ENCODE data around the gene FOXP1. TPM values are rescaled to one million over a fixed set of nuclear protein-coding genes. Genes with fewer than 3 reads are reported as not detected.

FOXP1 gene
- polyA plus RNA-seq (2012; ENCODE audit: insufficient read length, low read depth), result 11.1 TPM

DNA sequence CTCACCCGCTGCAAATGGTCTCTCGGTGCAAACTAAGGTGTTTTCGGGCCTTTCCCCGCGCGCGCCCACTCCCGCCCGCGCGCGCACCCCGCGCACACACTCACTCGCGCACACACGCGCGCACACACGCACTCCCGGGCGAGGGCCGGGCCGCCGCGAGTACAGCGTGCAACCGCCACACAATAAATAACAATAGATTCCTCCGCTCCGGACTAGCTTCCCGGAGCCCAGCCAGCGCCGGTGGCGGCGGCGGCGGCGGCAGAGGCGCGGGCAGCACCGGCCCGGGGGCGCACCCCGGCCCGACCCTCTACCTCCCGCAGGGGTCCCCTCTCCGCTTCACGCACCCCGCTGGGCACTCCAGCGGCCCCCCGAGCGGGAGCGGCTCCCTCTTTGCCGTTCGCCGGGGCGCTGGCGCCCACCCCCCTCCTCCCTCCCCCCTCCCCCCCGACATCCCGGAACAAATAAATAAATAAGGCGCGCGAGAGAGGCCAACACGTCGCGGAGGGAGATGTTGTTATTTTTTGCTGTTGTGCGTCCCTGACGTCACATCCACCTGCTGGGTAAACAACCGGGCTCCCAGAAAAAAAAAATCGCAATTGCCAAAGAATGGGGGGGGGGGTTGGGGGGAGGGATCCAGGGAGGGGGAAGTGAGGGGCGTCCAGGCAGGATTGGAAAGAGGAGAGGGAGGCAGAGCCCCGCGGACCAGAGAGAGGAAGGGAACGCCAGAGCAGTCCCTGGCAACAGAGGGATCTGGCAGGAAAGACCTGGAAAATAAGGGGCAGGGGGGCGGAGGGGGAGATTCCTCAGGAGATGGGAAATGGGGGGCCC, at the start of gene FOXP1:
Gene FOXP1 (minus strand): TSS at position 163 of the 828 bp plus-strand sequence. CDS start 385,347 bp downstream, outside the sequence.
- no peak for TF ChIP-seq TAF1 (IDR thresholded peaks at IDR 0.05; ENCODE audit: borderline replicate concordance, insufficient read depth, low read length)
- TF ChIP-seq FOXP2 (optimal IDR thresholded peaks at IDR 0.05; ENCODE audit: borderline replicate concordance, extremely low read depth, extremely low read length, insufficient read depth), result peak; percentile 99
- TF ChIP-seq, protein P1, sequence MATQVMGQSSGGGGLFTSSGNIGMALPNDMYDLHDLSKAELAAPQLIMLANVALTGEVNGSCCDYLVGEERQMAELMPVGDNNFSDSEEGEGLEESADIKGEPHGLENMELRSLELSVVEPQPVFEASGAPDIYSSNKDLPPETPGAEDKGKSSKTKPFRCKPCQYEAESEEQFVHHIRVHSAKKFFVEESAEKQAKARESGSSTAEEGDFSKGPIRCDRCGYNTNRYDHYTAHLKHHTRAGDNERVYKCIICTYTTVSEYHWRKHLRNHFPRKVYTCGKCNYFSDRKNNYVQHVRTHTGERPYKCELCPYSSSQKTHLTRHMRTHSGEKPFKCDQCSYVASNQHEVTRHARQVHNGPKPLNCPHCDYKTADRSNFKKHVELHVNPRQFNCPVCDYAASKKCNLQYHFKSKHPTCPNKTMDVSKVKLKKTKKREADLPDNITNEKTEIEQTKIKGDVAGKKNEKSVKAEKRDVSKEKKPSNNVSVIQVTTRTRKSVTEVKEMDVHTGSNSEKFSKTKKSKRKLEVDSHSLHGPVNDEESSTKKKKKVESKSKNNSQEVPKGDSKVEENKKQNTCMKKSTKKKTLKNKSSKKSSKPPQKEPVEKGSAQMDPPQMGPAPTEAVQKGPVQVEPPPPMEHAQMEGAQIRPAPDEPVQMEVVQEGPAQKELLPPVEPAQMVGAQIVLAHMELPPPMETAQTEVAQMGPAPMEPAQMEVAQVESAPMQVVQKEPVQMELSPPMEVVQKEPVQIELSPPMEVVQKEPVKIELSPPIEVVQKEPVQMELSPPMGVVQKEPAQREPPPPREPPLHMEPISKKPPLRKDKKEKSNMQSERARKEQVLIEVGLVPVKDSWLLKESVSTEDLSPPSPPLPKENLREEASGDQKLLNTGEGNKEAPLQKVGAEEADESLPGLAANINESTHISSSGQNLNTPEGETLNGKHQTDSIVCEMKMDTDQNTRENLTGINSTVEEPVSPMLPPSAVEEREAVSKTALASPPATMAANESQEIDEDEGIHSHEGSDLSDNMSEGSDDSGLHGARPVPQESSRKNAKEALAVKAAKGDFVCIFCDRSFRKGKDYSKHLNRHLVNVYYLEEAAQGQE (IDR thresholded peaks at IDR 0.05; ENCODE audit: insufficient read depth in 1 of 2, low read depth in 2 of 2, low read length in 2 of 2), result no peak
- TF ChIP-seq SIN3A (IDR thresholded peaks at IDR 0.05; ENCODE audit: borderline replicate concordance, insufficient read depth, low read length), result peak; percentile 26; the same call in 1 of the 2 replicates
- TF ChIP-seq POLR2AphosphoS5 (IDR thresholded peaks at IDR 0.05; ENCODE audit: low read depth, low read length), result no peak

DNA sequence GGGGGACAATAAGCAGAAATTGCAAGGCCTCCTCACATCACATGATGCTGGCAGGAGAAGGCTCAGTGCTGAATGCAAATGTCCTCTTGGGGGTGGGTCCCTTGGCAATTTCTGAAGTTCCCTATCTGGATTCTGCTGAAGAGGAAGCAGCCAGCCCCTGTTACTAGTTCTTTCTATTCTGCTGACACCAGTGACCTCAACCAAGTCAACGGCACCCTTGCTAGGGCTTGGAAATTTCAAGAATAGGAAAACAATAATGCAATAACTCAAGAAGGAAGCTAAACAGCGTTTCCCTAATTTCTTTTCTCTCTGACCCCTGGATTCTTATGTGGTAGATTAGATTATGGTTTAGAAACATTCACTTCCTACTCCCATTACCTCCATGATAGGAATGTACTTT, 46.2 kb upstream of the FOXP1 start:
- TF ChIP-seq POLR2AphosphoS5 (IDR thresholded peaks at IDR 0.05; ENCODE audit: low read depth, low read length), result no peak
- no peak for TF ChIP-seq FOXP2 (optimal IDR thresholded peaks at IDR 0.05; ENCODE audit: borderline replicate concordance, extremely low read depth, extremely low read length, insufficient read depth)
- no peak for TF ChIP-seq TAF1 (IDR thresholded peaks at IDR 0.05; ENCODE audit: borderline replicate concordance, insufficient read depth, low read length)
- no peak for TF ChIP-seq SIN3A (IDR thresholded peaks at IDR 0.05; ENCODE audit: borderline replicate concordance, insufficient read depth, low read length)
- TF ChIP-seq, protein P1 (IDR thresholded peaks at IDR 0.05; ENCODE audit: insufficient read depth in 1 of 2, low read depth in 2 of 2, low read length in 2 of 2), result no peak

DNA sequence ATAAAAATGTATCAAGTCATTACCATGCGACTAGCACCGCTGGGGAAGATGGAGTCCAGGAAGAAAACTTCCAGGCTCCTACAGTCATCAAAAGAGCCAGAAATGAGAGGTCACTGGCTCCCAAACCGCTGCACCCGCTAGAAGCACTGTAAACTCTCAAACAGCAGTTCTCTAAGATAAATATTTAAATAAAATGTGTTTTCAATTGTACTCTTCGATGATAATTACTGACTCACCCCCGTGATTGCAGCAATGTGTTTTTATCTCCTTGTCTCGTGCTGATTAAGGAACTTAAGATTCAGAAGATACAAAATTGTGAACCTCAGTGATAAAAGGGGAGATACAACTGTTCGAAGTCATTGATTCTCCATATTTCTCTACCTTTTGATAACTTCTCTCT, 45.8 kb upstream of the FOXP1 start:
- TF ChIP-seq SIN3A (IDR thresholded peaks at IDR 0.05; ENCODE audit: borderline replicate concordance, insufficient read depth, low read length), result no peak
- TF ChIP-seq POLR2AphosphoS5 (IDR thresholded peaks at IDR 0.05; ENCODE audit: low read depth, low read length), result no peak
- TF ChIP-seq FOXP2 (optimal IDR thresholded peaks at IDR 0.05; ENCODE audit: borderline replicate concordance, extremely low read depth, extremely low read length, insufficient read depth), result no peak
- no peak for TF ChIP-seq TAF1 (IDR thresholded peaks at IDR 0.05; ENCODE audit: borderline replicate concordance, insufficient read depth, low read length)
- TF ChIP-seq, protein P1 (IDR thresholded peaks at IDR 0.05; ENCODE audit: insufficient read depth in 1 of 2, low read depth in 2 of 2, low read length in 2 of 2), result no peak

DNA sequence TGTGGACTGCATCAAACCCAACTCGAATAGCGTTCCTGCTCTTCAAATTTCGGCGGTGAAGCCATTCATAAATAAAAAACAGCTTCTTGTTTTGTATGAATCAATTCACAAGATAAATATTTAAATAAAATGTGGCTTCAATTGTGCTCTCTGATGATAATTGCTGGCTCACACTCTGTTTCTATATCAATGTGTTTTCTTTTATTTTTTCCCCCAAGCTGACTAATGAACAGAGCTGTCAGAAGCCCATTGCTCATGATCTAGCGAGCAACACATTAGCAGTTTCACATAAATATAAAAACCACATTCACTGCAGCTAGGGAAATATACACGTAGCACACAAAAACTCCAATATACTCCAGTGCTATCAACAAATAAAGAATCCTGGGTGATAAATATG, 45.0 kb upstream of the FOXP1 start:
- TF ChIP-seq TAF1 (IDR thresholded peaks at IDR 0.05; ENCODE audit: borderline replicate concordance, insufficient read depth, low read length), result no peak
- no peak for TF ChIP-seq POLR2AphosphoS5 (IDR thresholded peaks at IDR 0.05; ENCODE audit: low read depth, low read length)
- no peak for TF ChIP-seq SIN3A (IDR thresholded peaks at IDR 0.05; ENCODE audit: borderline replicate concordance, insufficient read depth, low read length)
- no peak for TF ChIP-seq FOXP2 (optimal IDR thresholded peaks at IDR 0.05; ENCODE audit: borderline replicate concordance, extremely low read depth, extremely low read length, insufficient read depth)
- TF ChIP-seq, protein P1 (IDR thresholded peaks at IDR 0.05; ENCODE audit: insufficient read depth in 1 of 2, low read depth in 2 of 2, low read length in 2 of 2), result no peak
